Measurements from ENCODE around the gene EVPL. TPM values are rescaled to one million over a fixed set of nuclear protein-coding genes. Genes with fewer than 3 reads are reported as not detected.

The EVPL gene
- total RNA-seq, 1 experiment from 2014 or later: 1.3 TPM

GRCh38 chr17:76036497-76037261 lies 9.6 kb upstream of the EVPL start (continued):
- TF ChIP-seq E2F4 (CRISPR knock-in tag; IDR thresholded peaks at IDR 0.05; ENCODE audit: borderline replicate concordance, low read depth) (no peak), TCF7 (CRISPR knock-in tag; IDR thresholded peaks at IDR 0.05; ENCODE audit: low read depth) (no peak), CBFB (CRISPR knock-in tag; IDR thresholded peaks at IDR 0.05; ENCODE audit: low read depth) (no peak), CREB1 (CRISPR knock-in tag; IDR thresholded peaks at IDR 0.05) (no peak), ZMAT4 (CRISPR knock-in tag; IDR thresholded peaks at IDR 0.05) (no peak), ZNF317 (CRISPR knock-in tag; IDR thresholded peaks at IDR 0.05; ENCODE audit: borderline replicate concordance, low read depth) (no peak)

- CTCF ChIA-PET: interaction anchor here (1.2 to 5.5 kb wide), 3 partner anchors 16 to 245 kb away, joined by 3 to 42 read pairs (median 6); no protein-coding TSS in a partner anchor
These were observed 7.6 kb upstream of the EVPL start for GRCh38 chr17:76034428-76035350.

GRCh38 chr17:76033139-76033538 lies 6.0 kb upstream of the EVPL start:
- ChIA-PET CTCF (interaction anchor here (0.7 to 5.5 kb wide), 5 partner anchors 12 to 247 kb away, joined by 3 to 42 read pairs (median 5); no protein-coding TSS in a partner anchor), POLR2A (no interaction called here)

More at GRCh38 chr17:76034428-76035350, 7.6 kb upstream of the EVPL start:
- H3K9me3 Mint-ChIP-seq: no peaks in the 10 kb centered on the region
- ATAC-seq: no peak
- H3K4me1 Mint-ChIP-seq: peaks cover 13% of the 10 kb centered on the region
- no peak overlapping the region for H3K4me3 Mint-ChIP-seq
- POLR2A ChIA-PET: no interaction called here
- H3K36me3 Mint-ChIP-seq: peaks cover 15% of the 10 kb centered on the region
- TF ChIP-seq NR1H2 (CRISPR knock-in tag; IDR thresholded peaks at IDR 0.05): no peak
- no peak for TF ChIP-seq NR2C2 (CRISPR knock-in tag; IDR thresholded peaks at IDR 0.05)
- TF ChIP-seq SP1 (CRISPR knock-in tag; conservative IDR thresholded peaks at IDR 0.05): no peak
- TF ChIP-seq TCF7 (CRISPR knock-in tag; IDR thresholded peaks at IDR 0.05; ENCODE audit: low read depth): no peak
- H3K27ac Mint-ChIP-seq: peak overlapping the region; percentile 26; the same call in 1 of the 2 replicates
- no peak for DNase-seq (ENCODE audit: low spot score)
- no peaks in the 10 kb centered on the region for H3K27me3 Mint-ChIP-seq (ENCODE audit: low read depth)

GRCh38 chr17:76032780-76033108 lies 5.6 kb upstream of the EVPL start:
- Mint-ChIP-seq H3K36me3 (no peaks in the 10 kb centered on the region), H3K4me1 (peaks cover 25% of the 10 kb centered on the region), H3K9me3 (no peaks in the 10 kb centered on the region), H3K27ac (no peak overlapping the region), H3K4me3 (no peak overlapping the region), H3K27me3 (ENCODE audit: low read depth) (no peaks in the 10 kb centered on the region)
- TF ChIP-seq ETV6 (CRISPR knock-in tag; IDR thresholded peaks at IDR 0.05): no peak
- TF ChIP-seq ARID4B (CRISPR knock-in tag; IDR thresholded peaks at IDR 0.05; ENCODE audit: borderline replicate concordance): no peak
- no peak for DNase-seq (ENCODE audit: low spot score)
- no peak for ATAC-seq
- ChIA-PET POLR2A (no interaction called here), CTCF (interaction anchor here (0.8 to 5.5 kb wide), 3 partner anchors 12 to 27 kb away, joined by 3 to 42 read pairs (median 3); no protein-coding TSS in a partner anchor)

More at GRCh38 chr17:76033139-76033538, 6.0 kb upstream of the EVPL start:
- no peak for ATAC-seq
- H3K27ac Mint-ChIP-seq: no peak overlapping the region
- H3K9me3 Mint-ChIP-seq: no peaks in the 10 kb centered on the region
- no peak overlapping the region for H3K4me3 Mint-ChIP-seq
- H3K4me1 Mint-ChIP-seq: peaks cover 25% of the 10 kb centered on the region
- no peaks in the 10 kb centered on the region; the same call in 1 of the 2 replicates for H3K36me3 Mint-ChIP-seq
- no peak for DNase-seq (ENCODE audit: low spot score)
- H3K27me3 Mint-ChIP-seq (ENCODE audit: low read depth): no peaks in the 10 kb centered on the region
- no peak for TF ChIP-seq PRRX2 (CRISPR knock-in tag; IDR thresholded peaks at IDR 0.05)
- no peak for TF ChIP-seq ZNF416 (CRISPR knock-in tag; IDR thresholded peaks at IDR 0.05)
- TF ChIP-seq IRF2 (CRISPR knock-in tag; IDR thresholded peaks at IDR 0.05; ENCODE audit: borderline replicate concordance, low read depth): no peak

Data from WTC11 (cell line).